A673 (cell line): ENCODE data around the gene CATSPERB.

Experiments
- EZH2 ChIP-seq: fragments of 200-600 bp; sonication (generic); IDR thresholded peaks from 2 replicates; pipeline ENCODE4 v1.6.1; 2017; ENCODE audit warnings: borderline replicate concordance, low read depth, mild to moderate bottlenecking, mixed read lengths, antibody characterized with exemption, low read length; ENCODE audit not compliant: poor library complexity, severe bottlenecking
- TF ChIP-seq, protein P1 (sequence below): fragments of 300-800, 200-600 bp; sonication (generic); conservative IDR thresholded peaks from 2 replicates; pipeline ENCODE4 v1.5.1; 2017; ENCODE audit warnings: low read depth, mild to moderate bottlenecking, antibody characterized with exemption, low read length, moderate library complexity, mixed read lengths

DNA sequence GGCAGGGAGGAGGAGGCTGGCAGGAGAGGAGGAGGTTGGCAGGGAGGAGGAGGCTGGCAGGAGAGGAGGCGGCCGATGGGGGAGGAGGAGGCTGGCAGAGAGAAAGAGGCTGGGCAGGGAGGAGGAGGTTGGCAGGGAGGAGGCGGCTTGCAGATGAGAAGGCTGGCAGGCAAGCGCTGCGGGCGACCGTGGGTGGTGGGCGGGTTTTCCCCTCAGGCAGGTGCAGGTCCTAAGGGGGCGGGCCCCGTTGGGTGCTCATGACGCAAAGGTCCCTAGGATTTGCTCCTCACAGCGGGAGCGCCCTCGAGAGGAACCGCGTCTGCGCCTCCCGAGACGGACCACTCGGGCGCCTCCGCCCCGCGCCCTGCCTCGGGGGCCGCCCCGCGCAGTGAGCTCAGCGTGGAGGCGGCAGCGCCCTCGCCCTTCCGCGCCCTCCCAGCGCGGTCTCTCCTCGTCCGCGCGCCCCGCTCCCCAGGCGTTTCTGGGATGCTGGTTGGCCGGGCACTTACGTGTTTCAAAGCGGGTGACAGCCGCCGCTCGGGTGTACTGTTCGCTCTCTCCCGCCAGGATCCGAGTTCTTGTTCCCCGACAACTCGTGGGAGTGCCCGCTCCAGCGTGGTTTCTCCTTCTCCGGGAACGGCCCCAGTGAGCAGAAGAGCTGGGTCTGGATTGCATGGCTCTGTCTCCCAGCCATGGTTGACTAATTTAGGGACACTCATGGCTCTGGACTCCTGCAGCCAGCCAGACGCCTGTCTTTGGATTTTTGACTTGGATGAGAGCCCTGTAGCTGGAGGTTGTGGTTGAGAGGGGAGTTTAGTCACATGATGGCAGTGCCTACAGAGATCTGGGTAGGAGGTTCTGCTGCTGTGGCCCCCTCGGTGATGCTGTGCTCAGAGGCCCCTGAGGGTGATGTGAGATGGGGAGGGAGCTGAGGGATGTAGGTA is 157.7 kb downstream of the CATSPERB start:
- TF ChIP-seq, protein P1, sequence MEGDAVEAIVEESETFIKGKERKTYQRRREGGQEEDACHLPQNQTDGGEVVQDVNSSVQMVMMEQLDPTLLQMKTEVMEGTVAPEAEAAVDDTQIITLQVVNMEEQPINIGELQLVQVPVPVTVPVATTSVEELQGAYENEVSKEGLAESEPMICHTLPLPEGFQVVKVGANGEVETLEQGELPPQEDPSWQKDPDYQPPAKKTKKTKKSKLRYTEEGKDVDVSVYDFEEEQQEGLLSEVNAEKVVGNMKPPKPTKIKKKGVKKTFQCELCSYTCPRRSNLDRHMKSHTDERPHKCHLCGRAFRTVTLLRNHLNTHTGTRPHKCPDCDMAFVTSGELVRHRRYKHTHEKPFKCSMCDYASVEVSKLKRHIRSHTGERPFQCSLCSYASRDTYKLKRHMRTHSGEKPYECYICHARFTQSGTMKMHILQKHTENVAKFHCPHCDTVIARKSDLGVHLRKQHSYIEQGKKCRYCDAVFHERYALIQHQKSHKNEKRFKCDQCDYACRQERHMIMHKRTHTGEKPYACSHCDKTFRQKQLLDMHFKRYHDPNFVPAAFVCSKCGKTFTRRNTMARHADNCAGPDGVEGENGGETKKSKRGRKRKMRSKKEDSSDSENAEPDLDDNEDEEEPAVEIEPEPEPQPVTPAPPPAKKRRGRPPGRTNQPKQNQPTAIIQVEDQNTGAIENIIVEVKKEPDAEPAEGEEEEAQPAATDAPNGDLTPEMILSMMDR = no peak
- no peak for TF ChIP-seq EZH2
